BJ (cell line): Measurements from ENCODE around the gene FPGS. TPM values are rescaled to one million over a fixed set of nuclear protein-coding genes. Genes with fewer than 3 reads are reported as not detected.
"Not testable (repeated sequence)": the region's sequence is repeated elsewhere in the genome, so short reads cannot be mapped to it uniquely, and the experiment has no call there.

Experiments used
- CTCF ChIA-PET: fragments of 350-600 bp; formaldehyde crosslinking; extraction: SDS; loops from one replicate; lab custom pipeline; 2021; ENCODE audit warnings: antibody characterized with exemption, inconsistent platforms; lab: Yijun Ruan, JAX
- POLR2A ChIA-PET: fragments of 300-600 bp; sonication (Branson Sonifier 250); formaldehyde crosslinking; extraction: SDS; loops from one replicate; lab custom pipeline; 2021; ENCODE audit warnings: antibody characterized with exemption; lab: Charles Lee
- DNase-seq: peaks from one replicate; pipeline ENCODE4 v3.0.0-alpha.2; 2011; ENCODE audit warnings: low read depth
- H3K27me3 ChIP-seq: 2 replicates; pipeline ENCODE4 v1.6.0; 2011; ENCODE audit warnings: low read length; ENCODE audit not compliant: control insufficient read depth, insufficient read depth
- H3K36me3 ChIP-seq: 2 replicates; pipeline ENCODE4 v1.5.1; 2011; ENCODE audit warnings: low read length; ENCODE audit not compliant: control insufficient read depth, insufficient read depth
- H3K4me3 ChIP-seq: 2 replicates; pipeline ENCODE4 v1.5.1; 2011; ENCODE audit warnings: low read depth, mild to moderate bottlenecking, control low read depth, low read length
- CTCF ChIP-seq: IDR thresholded peaks from 2 replicates; pipeline ENCODE4 v1.5.1; 2011; ENCODE audit warnings: low read depth, mild to moderate bottlenecking, control low read depth, inconsistent platforms, low read length, moderate library complexity; ENCODE audit not compliant: insufficient read depth
- polyA plus RNA-seq: library from polyadenylated mRNA; depleted of rRNA; stranded (reverse); fragments of >200 nt; gene quantifications from 2 replicates; pipeline ENCODE4 v1.2.3, GENCODE V29; 2011

The FPGS gene
- polyA plus RNA-seq, 1 experiment = 61.9 TPM

DNA sequence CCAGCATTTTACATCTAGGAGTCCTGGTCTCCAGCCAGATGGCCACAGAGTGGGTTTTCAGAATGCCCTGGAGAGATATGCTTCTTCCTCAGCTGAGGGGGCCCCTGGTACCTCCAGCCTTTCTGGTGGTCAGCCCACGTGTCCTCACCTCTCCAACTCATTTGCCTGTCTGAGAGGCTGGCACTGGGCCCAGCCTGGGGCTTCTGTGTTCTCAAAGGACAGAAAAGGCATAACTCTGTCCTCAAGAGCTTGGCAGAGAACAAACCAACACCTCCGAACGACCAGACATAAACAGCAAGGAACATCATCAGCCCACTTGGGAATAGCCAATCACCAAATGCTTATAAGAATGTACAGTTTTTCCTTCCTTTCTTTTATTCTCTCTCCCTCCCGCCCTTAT, 34.7 kb downstream of the FPGS start:
- Histone ChIP-seq H3K36me3 (peaks cover 3% of the 10 kb centered on the region; the same call in 1 of the 2 replicates), H3K27me3 (no peaks in the 10 kb centered on the region), H3K4me3 (no peak overlapping the region)
- POLR2A ChIA-PET = no interaction called here
- no peak for TF ChIP-seq CTCF
- CTCF ChIA-PET = interaction anchor here (0.6 to 2.3 kb wide), 9 partner anchors 10 to 86 kb away, joined by 3 to 9 read pairs (median 4); partner anchors contain the start of genes CDK9, ENG and ST6GALNAC4
- DNase-seq = no peak

- POLR2A ChIA-PET = interaction anchor here (0.5 kb wide), 1 partner anchor 273 kb away, joined by 6 read pairs; no protein-coding TSS in a partner anchor
- H3K4me3 ChIP-seq = no peak overlapping the region
- CTCF ChIA-PET = interaction anchor here (0.6 to 2.3 kb wide), 9 partner anchors 14 to 1025 kb away, joined by 3 to 9 read pairs (median 4); partner anchors contain the start of genes CDK9 and ENG
Observed at GRCh38 chr9:127838375-127839078, 35.8 kb downstream of the FPGS start.

DNA sequence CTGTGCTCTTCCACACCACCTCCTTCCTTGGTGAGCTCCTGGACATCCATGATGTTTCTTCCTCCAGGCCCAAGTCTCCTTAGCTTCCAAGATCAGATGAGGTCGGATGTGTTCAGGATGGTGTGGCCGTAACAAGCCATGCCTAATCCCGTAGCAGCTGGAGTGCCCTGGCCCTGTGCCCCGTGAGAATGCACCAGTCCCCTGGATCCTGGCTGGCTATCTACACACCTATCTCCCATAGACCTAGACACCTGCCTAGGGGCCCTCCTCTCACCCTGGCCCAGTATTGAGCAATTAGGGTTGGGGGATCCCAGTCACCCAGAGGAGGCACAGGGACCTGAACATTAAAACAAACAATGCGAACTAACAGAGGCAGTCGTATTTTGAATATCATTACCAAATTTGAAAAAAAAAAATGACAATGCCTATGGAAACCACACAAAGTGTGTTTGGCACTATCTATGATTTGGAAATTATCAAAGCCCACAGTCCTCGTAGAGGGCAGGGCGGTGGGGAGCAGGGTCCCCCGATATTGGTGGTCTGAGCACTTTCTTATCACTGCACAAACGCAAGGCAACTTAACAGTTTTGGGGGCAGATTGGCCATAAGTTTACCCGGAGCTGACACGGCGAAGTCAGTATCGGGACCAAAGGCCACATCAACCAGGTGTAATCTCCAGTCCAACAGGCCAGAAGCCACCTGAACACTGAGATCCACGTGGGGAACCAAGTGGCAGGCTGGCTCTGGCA, 38.6 kb downstream of the FPGS start:
- Histone ChIP-seq H3K36me3 (peaks cover 6% of the 10 kb centered on the region), H3K4me3 (no peak overlapping the region), H3K27me3 (no peaks in the 10 kb centered on the region)
- ChIA-PET POLR2A (no interaction called here), CTCF (interaction anchor here (1.5 kb wide), 1 partner anchor 100 kb away, joined by 4 read pairs; no protein-coding TSS in a partner anchor)
- TF ChIP-seq CTCF = no peak
- DNase-seq = no peak

More at GRCh38 chr9:127838375-127839078, 35.8 kb downstream of the FPGS start:
- peak; percentile 70 for DNase-seq
- no peak for TF ChIP-seq CTCF
- H3K27me3 ChIP-seq = no peaks in the 10 kb centered on the region
- H3K36me3 ChIP-seq = peaks cover 6% of the 10 kb centered on the region

DNA sequence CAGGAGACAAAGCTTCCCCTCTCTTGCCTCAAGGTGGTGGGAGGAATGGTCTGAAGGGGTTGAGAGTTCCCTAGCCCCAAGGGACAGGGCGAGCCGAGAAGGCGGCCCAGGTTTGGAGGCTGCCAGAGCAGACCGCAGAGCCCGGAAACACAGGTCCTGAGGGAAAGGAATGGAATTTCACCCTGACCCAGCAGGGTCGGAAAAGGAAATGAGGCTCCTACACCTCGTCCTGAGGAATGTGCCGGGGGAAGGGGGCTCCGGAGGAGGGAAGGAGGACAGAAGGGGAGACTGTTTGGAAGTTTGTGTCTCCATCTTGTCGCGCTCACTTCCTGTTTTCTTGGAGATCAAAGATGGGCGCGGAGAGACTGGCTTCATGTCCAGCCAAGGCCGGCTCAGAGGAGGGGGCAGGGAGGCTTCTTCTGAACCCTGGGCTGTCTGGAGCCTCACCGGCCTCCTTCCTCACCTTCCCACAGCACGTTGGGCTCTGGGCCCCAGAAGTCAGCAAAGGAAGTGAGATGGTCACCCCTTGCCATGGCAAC, 42.2 kb downstream of the FPGS start:
- DNase-seq = no peak
- CTCF ChIA-PET = interaction anchor here (1.1 to 1.2 kb wide), 4 partner anchors 9 to 32 kb away, joined by 3 read pairs; partner anchors contain the start of gene ENG

GRCh38 chr9:127845619-127846018, 42.9 kb downstream of the FPGS start:
- H3K4me3 ChIP-seq, POLR2A ChIA-PET, DNase-seq, H3K27me3 ChIP-seq: not testable (repeated sequence)
- H3K36me3 ChIP-seq = peaks cover 11% of the 10 kb centered on the region
- CTCF ChIA-PET = interaction anchor here (0.8 to 1.2 kb wide), 3 partner anchors 8 to 31 kb away, joined by 3 read pairs; no protein-coding TSS in a partner anchor

More for the DNA sequence above, 42.2 kb downstream of the FPGS start:
- no peak overlapping the region for H3K4me3 ChIP-seq
- no peak for TF ChIP-seq CTCF
- POLR2A ChIA-PET = no interaction called here
- no peaks in the 10 kb centered on the region for H3K27me3 ChIP-seq
- peaks cover 8% of the 10 kb centered on the region for H3K36me3 ChIP-seq
